Panc1 (cell line): Measurements from ENCODE around the gene ITGA2B. TPM values are rescaled to one million over a fixed set of nuclear protein-coding genes. Genes with fewer than 3 reads are reported as not detected.

ENCODE experiments used
- ATAC-seq: fragments of 200-7000 bp; cut with Tn5 transposase; 2 replicates; pipeline ENCODE4 v1.9.1; 2020; ENCODE audit warnings: mild to moderate bottlenecking, moderate library complexity
- BruUV-seq: library from RNA; stranded (reverse); fragments of 400-500 nt; replicated peaks from 2 replicates; lab custom pipeline; 2021; lab: Mats Ljungman, UMichigan
- CTCF ChIA-PET: fragments of 300-600 bp; sonication (Branson Sonifier 250); formaldehyde crosslinking; loops from one replicate; lab custom pipeline; 2022; ENCODE audit warnings: antibody characterized with exemption; lab: Charles Lee
- POLR2A ChIA-PET: fragments of 300-600 bp; sonication (Branson Sonifier 250); formaldehyde crosslinking; loops from one replicate; lab custom pipeline; 2022; ENCODE audit warnings: antibody characterized with exemption; lab: Charles Lee
- DNase-seq: peaks from one replicate; pipeline ENCODE4 v3.0.0-alpha.2; 2010; ENCODE audit warnings: low read depth, low spot score
- H3K27ac ChIP-seq: 2 replicates; pipeline ENCODE4 v1.5.1; 2011; ENCODE audit warnings: mild to moderate bottlenecking, low read length, inconsistent platforms
- H3K27me3 ChIP-seq: fragments of 200-500 bp; sonication (Bioruptor generic); 2 replicates; pipeline ENCODE4 v1.6.0; 2014; ENCODE audit warnings: low read length, inconsistent platforms; ENCODE audit not compliant: control insufficient read depth, insufficient read depth
- H3K36me3 ChIP-seq: fragments of 200-500 bp; sonication (Bioruptor generic); 2 replicates; pipeline ENCODE4 v1.5.1; 2014; ENCODE audit warnings: inconsistent platforms, mild to moderate bottlenecking, low read length, moderate library complexity; ENCODE audit not compliant: control insufficient read depth, insufficient read depth
- H3K4me1 ChIP-seq: 2 replicates; pipeline ENCODE4 v1.5.1; 2011; ENCODE audit warnings: inconsistent platforms, mild to moderate bottlenecking, low read length, moderate library complexity; ENCODE audit not compliant: control insufficient read depth, insufficient read depth
- H3K4me3 ChIP-seq, 2 experiments: 2 replicates each; pipeline ENCODE4 v1.5.1; 2011 to 2012; ENCODE audit warnings: low read depth in 2 of 2, low read length in 2 of 2, mild to moderate bottlenecking in 2 of 2, inconsistent platforms in 1 of 2, moderate library complexity in 1 of 2
- H3K9me3 ChIP-seq: fragments of 200-500 bp; sonication (Bioruptor generic); 2 replicates; pipeline ENCODE4 v1.5.1; 2014; ENCODE audit warnings: low read depth, mild to moderate bottlenecking, inconsistent platforms, low read length, moderate library complexity; ENCODE audit not compliant: control insufficient read depth, insufficient read depth
- POLR2AphosphoS5 ChIP-seq: IDR thresholded peaks from 2 replicates; pipeline ENCODE4 v1.6.1; 2012; ENCODE audit warnings: mild to moderate bottlenecking, low read depth, low read length, moderate library complexity
- SIN3A ChIP-seq: IDR thresholded peaks from 2 replicates; pipeline ENCODE4 v1.6.1; 2012; ENCODE audit warnings: low read depth, mild to moderate bottlenecking, low read length, moderate library complexity, borderline replicate concordance; ENCODE audit not compliant: insufficient read depth
- TCF7L2 ChIP-seq: IDR thresholded peaks from 2 replicates; pipeline ENCODE4 v1.6.1; 2011; ENCODE audit warnings: mild to moderate bottlenecking, low read depth, low read length, inconsistent platforms
- in situ Hi-C: cut with HindIII; loops from 2 replicates; pipeline ENCODE4 v1.10.0; 2016; ENCODE audit warnings: low sequenced_read_pairs, low pct_unique_long_range_greater_than_20kb
- intact Hi-C: fragments of 100-400 bp; cut with micrococcal nuclease; formaldehyde crosslinking; loops from one replicate; pipeline ENCODE4 v1.10.0; 2022; ENCODE audit not compliant: unreplicated experiment
- total RNA-seq: library from RNA; stranded (reverse); gene quantifications from one replicate; pipeline ENCODE4 v1.2.1, GENCODE V29; 2021; ENCODE audit not compliant: unreplicated experiment
- TF ChIP-seq, protein P1 (sequence below): fragments of 450-650 bp; IDR thresholded peaks from 2 replicates; pipeline ENCODE4 v1.5.1; 2017; ENCODE audit warnings: mild to moderate bottlenecking
- TF ChIP-seq, protein P2 (sequence below), 2 experiments: IDR thresholded peaks; 2 replicates each; pipeline ENCODE4 v1.6.1; 2011 to 2012; ENCODE audit warnings: low read depth in 2 of 2, control low read depth in 1 of 2, low read length in 1 of 2, mild to moderate bottlenecking in 1 of 2, moderate library complexity in 1 of 2; ENCODE audit not compliant: insufficient read depth in 1 of 2

ITGA2B gene
- total RNA-seq, 1 experiment from 2014 or later = 2.4 TPM

DNA sequence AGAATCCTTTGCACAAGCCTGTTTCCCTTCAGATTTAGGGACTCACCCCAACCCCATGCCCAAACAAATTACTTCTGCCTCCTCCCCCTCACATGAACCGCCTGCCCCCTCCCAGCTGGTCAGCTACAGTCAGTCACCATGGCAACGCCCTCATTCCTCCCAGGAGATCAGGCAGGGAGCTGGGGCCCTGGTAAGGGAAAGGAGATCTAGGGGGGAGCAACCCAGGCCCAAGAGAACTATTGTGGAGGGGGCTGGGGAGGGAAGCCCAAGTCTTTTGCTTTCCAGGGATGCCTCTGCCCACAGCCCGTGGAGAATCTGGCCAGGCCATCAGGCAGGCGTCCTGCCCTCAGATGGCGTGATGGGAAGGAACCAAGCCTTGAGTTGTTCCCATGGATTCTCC lies 28.6 kb downstream of the ITGA2B start:
- in situ Hi-C loops (no loop called here), intact Hi-C loops (no loop called here)
- TF ChIP-seq TCF7L2 (no peak), POLR2AphosphoS5 (no peak), SIN3A (no peak)
- TF ChIP-seq, protein P1, sequence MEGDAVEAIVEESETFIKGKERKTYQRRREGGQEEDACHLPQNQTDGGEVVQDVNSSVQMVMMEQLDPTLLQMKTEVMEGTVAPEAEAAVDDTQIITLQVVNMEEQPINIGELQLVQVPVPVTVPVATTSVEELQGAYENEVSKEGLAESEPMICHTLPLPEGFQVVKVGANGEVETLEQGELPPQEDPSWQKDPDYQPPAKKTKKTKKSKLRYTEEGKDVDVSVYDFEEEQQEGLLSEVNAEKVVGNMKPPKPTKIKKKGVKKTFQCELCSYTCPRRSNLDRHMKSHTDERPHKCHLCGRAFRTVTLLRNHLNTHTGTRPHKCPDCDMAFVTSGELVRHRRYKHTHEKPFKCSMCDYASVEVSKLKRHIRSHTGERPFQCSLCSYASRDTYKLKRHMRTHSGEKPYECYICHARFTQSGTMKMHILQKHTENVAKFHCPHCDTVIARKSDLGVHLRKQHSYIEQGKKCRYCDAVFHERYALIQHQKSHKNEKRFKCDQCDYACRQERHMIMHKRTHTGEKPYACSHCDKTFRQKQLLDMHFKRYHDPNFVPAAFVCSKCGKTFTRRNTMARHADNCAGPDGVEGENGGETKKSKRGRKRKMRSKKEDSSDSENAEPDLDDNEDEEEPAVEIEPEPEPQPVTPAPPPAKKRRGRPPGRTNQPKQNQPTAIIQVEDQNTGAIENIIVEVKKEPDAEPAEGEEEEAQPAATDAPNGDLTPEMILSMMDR = no peak
- TF ChIP-seq, protein P2, sequence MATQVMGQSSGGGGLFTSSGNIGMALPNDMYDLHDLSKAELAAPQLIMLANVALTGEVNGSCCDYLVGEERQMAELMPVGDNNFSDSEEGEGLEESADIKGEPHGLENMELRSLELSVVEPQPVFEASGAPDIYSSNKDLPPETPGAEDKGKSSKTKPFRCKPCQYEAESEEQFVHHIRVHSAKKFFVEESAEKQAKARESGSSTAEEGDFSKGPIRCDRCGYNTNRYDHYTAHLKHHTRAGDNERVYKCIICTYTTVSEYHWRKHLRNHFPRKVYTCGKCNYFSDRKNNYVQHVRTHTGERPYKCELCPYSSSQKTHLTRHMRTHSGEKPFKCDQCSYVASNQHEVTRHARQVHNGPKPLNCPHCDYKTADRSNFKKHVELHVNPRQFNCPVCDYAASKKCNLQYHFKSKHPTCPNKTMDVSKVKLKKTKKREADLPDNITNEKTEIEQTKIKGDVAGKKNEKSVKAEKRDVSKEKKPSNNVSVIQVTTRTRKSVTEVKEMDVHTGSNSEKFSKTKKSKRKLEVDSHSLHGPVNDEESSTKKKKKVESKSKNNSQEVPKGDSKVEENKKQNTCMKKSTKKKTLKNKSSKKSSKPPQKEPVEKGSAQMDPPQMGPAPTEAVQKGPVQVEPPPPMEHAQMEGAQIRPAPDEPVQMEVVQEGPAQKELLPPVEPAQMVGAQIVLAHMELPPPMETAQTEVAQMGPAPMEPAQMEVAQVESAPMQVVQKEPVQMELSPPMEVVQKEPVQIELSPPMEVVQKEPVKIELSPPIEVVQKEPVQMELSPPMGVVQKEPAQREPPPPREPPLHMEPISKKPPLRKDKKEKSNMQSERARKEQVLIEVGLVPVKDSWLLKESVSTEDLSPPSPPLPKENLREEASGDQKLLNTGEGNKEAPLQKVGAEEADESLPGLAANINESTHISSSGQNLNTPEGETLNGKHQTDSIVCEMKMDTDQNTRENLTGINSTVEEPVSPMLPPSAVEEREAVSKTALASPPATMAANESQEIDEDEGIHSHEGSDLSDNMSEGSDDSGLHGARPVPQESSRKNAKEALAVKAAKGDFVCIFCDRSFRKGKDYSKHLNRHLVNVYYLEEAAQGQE (IDR thresholded peaks at IDR 0.05; ENCODE audit: insufficient read depth in 1 of 2, low read depth in 2 of 2, low read length in 1 of 2) = no peak
- DNase-seq (no peak), ATAC-seq (no peak)
- Histone ChIP-seq H3K4me3 (no peak overlapping the region), H3K9me3 (no peaks in the 10 kb centered on the region), H3K27me3 (no peaks in the 10 kb centered on the region), H3K36me3 (no peaks in the 10 kb centered on the region), H3K27ac (no peak overlapping the region), H3K4me1 (peaks cover 6% of the 10 kb centered on the region; the same call in 1 of the 2 replicates)
- no TSS peak for BruUV-seq
- ChIA-PET CTCF (no interaction called here), POLR2A (no interaction called here)

DNA sequence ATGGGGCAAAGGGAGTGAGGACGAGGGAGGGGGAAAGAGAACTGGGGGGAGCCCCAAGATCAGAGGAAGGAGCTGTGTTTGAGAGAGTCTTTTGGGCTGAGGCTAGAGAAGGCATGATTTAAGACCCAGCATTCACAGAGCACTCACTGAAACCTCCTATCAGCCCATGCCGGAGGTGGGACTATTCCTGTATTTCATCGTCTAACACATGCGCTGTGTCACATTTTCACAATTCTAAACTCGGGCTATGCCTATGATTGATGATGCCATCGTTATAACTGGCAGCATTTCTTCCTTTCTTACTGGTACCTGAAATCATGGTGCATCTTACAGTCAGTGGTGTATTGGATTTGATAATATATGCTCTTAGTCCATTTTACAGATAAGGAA lies 29.3 kb downstream of the ITGA2B start:
- intact Hi-C loops = no loop called here
- POLR2A ChIA-PET = no interaction called here
- Histone ChIP-seq H3K27me3 (no peaks in the 10 kb centered on the region), H3K4me1 (peaks cover 6% of the 10 kb centered on the region; the same call in 1 of the 2 replicates), H3K9me3 (no peaks in the 10 kb centered on the region), H3K4me3 (no peak overlapping the region), H3K27ac (no peak overlapping the region), H3K36me3 (no peaks in the 10 kb centered on the region)
- no peak for ATAC-seq
- TF ChIP-seq SIN3A (no peak), POLR2AphosphoS5 (no peak), TCF7L2 (no peak)
- TF ChIP-seq, protein P1 = no peak
- TF ChIP-seq, protein P2 (IDR thresholded peaks at IDR 0.05; ENCODE audit: insufficient read depth in 1 of 2, low read depth in 2 of 2, low read length in 1 of 2) = no peak
- no TSS peak for BruUV-seq
- in situ Hi-C loops = no loop called here
- CTCF ChIA-PET = interaction anchor here (0.9 kb wide), 1 partner anchor 124 kb away, joined by 3 read pairs; no protein-coding TSS in a partner anchor
- no peak for DNase-seq
